GM23338 (cell line): Measurements from ENCODE around the gene S100A6.

Source experiments
- CTCF ChIP-seq, 2 experiments: fragments of 200-600 bp in 1 of 2; sonication (generic) in 1 of 2; conservative IDR thresholded peaks; 2 replicates each; pipeline versions ENCODE4 v1.5.1 to v1.6.1; 2016 to 2017; ENCODE audit warnings: antibody characterized with exemption in 2 of 2, low read depth in 2 of 2, mild to moderate bottlenecking in 2 of 2, moderate library complexity in 1 of 2
- ETS1 ChIP-seq: IDR thresholded peaks from 2 replicates; pipeline ENCODE4 v1.6.1; 2016; ENCODE audit warnings: antibody characterized with exemption
- EZH2 ChIP-seq: fragments of 200-600 bp; sonication (generic); IDR thresholded peaks from one replicate; pipeline ENCODE4 v1.8.0; 2017; ENCODE audit warnings: antibody characterized with exemption, mild to moderate bottlenecking, low read depth; ENCODE audit not compliant: unreplicated experiment
- EZH2phosphoT487 ChIP-seq: fragments of 200-600 bp; sonication (generic); IDR thresholded peaks from one replicate; pipeline ENCODE4 v1.8.1; 2018; ENCODE audit warnings: antibody characterized with exemption; ENCODE audit not compliant: unreplicated experiment
- JUNB ChIP-seq: IDR thresholded peaks from one replicate; pipeline ENCODE4 v1.6.1; 2016; ENCODE audit warnings: antibody characterized with exemption; ENCODE audit not compliant: unreplicated experiment
- POLR2AphosphoS5 ChIP-seq: IDR thresholded peaks from 2 replicates; pipeline ENCODE4 v1.6.1; 2016; ENCODE audit warnings: antibody characterized with exemption, low read depth
- REST ChIP-seq: IDR thresholded peaks from one replicate; pipeline ENCODE4 v1.6.1; 2018; ENCODE audit warnings: antibody characterized with exemption; ENCODE audit not compliant: unreplicated experiment
- STAT1 ChIP-seq: IDR thresholded peaks from one replicate; pipeline ENCODE4 v1.6.1; 2016; ENCODE audit warnings: antibody characterized with exemption; ENCODE audit not compliant: unreplicated experiment
- ZNF331 ChIP-seq: fragments of 250-450 bp; sonication (Bioruptor Pico); IDR thresholded peaks from 2 replicates; pipeline ENCODE4 v1.5.0; 2020; ENCODE audit warnings: low read depth, mild to moderate bottlenecking, moderate library complexity
- ZNF462 ChIP-seq: fragments of 250-450 bp; sonication (Bioruptor Pico); IDR thresholded peaks from 2 replicates; pipeline ENCODE4 v1.5.0; 2020; ENCODE audit warnings: mild to moderate bottlenecking, moderate library complexity

GRCh38 chr1:153544453-153545066 lies 8.8 kb upstream of the S100A6 start:
- TF ChIP-seq CTCF (conservative IDR thresholded peaks at IDR 0.05; ENCODE audit: low read depth in 2 of 2) (no peak), JUNB (no peak), POLR2AphosphoS5 (no peak), EZH2 (no peak), EZH2phosphoT487 (no peak), REST (no peak), STAT1 (no peak), ZNF462 (CRISPR knock-in tag) (no peak), ETS1 (no peak), ZNF331 (CRISPR knock-in tag) (no peak)
